ENCODE results near the gene KRTAP7-1. TPM values are rescaled to one million over a fixed set of nuclear protein-coding genes. Genes with fewer than 3 reads are reported as not detected.

KRTAP7-1 gene
- total RNA-seq, 1 experiment from 2014 or later = not detected

GRCh38 chr21:30831194-30831765 lies 1.7 kb upstream of the KRTAP7-1 start:
- H3K4me1 Mint-ChIP-seq = no peaks in the 10 kb centered on the region
- Histone ChIP-seq H3K23me2 (ENCODE audit: insufficient read length, low read depth, low read length, poor library complexity, severe bottlenecking) (no peaks in the 10 kb centered on the region), H2BK5ac (ENCODE audit: insufficient read length, low read length) (no peak overlapping the region), H4K91ac (ENCODE audit: insufficient read length, low read depth, low read length) (no peak overlapping the region), H2AFZ (ENCODE audit: low read length) (no peak overlapping the region), H3K9ac (ENCODE audit: extremely low read depth, insufficient read length, low read length) (no peak overlapping the region), H3K27me3 (ENCODE audit: insufficient read depth, low read length) (no peaks in the 10 kb centered on the region), H3K79me1 (ENCODE audit: insufficient read depth, low read depth, low read length, poor library complexity, severe bottlenecking) (no peaks in the 10 kb centered on the region), H4K20me1 (ENCODE audit: control insufficient read depth, insufficient read depth, insufficient read length) (no peaks in the 10 kb centered on the region), H2BK20ac (ENCODE audit: low read depth, low read length, poor library complexity, severe bottlenecking) (no peak overlapping the region), H3K4ac (ENCODE audit: low read depth, low read length) (no peak overlapping the region), H3T11ph (ENCODE audit: low read length) (no peak overlapping the region), H3K27ac (ENCODE audit: insufficient read length, low read depth, low read length) (no peak overlapping the region), H3K14ac (ENCODE audit: insufficient read depth, low read length) (no peak overlapping the region), H2AK5ac (ENCODE audit: insufficient read length, low read length) (no peak overlapping the region), H4K8ac (replicated peaks; ENCODE audit: insufficient read length, low read depth, low read length) (no peak overlapping the region), H2BK120ac (ENCODE audit: low read depth, low read length, poor library complexity, severe bottlenecking) (no peak overlapping the region), H4K5ac (ENCODE audit: insufficient read length, low read depth, low read length) (no peak overlapping the region), H3K23ac (ENCODE audit: insufficient read length, low read depth, low read length) (no peak overlapping the region), H2BK15ac (ENCODE audit: low read depth, low read length) (no peak overlapping the region), H3K4me2 (ENCODE audit: insufficient read depth, insufficient read length, low read length) (no peak overlapping the region), H2BK12ac (ENCODE audit: insufficient read length, low read depth, low read length) (no peak overlapping the region), H3K9me3 (ENCODE audit: control insufficient read depth, low read depth, low read length) (no peaks in the 10 kb centered on the region), H3K4me1 (ENCODE audit: insufficient read depth, low read length) (no peaks in the 10 kb centered on the region), H3K18ac (ENCODE audit: insufficient read length, low read depth, low read length) (no peak overlapping the region), H3K79me2 (ENCODE audit: insufficient read depth, low read length) (no peaks in the 10 kb centered on the region), H3K56ac (ENCODE audit: insufficient read length, low read depth, low read length) (no peak overlapping the region)
- no peaks in the 10 kb centered on the region for H3K36me3 Mint-ChIP-seq (ENCODE audit: insufficient read depth in 1 of 3, low read depth in 3 of 3)
- no CpG with 5 or more reads among the region's 6 CpGs for WGBS (ENCODE audit: extremely low coverage, insufficient read length, low lambda C conversion rate)
- peak; percentile 53 for DNase-seq
- H3K9me3 Mint-ChIP-seq = peaks cover 5% of the 10 kb centered on the region in 2 experiments
- H3K4me3 Mint-ChIP-seq = no peak overlapping the region
- H3K27ac Mint-ChIP-seq = no peak overlapping the region
- TF ChIP-seq CTCF (conservative IDR thresholded peaks at IDR 0.05) = peak; percentile 83
- no peaks in the 10 kb centered on the region for H3K27me3 Mint-ChIP-seq (ENCODE audit: low read depth)
